Endothelial cell (in vitro differentiated cells): Measurements from ENCODE around the gene CIART. TPM values are rescaled to one million over a fixed set of nuclear protein-coding genes. Genes with fewer than 3 reads are reported as not detected.

ENCODE experiments used
- DNase-seq: peaks from one replicate; pipeline ENCODE4 v3.0.0; 2021; ENCODE audit warnings: low spot score
- H3K27ac Mint-ChIP-seq: one replicate; pipeline ENCODE4 v1.8.0; 2021; ENCODE audit warnings: mixed read lengths, inconsistent platforms; ENCODE audit not compliant: unreplicated experiment
- H3K27me3 Mint-ChIP-seq: one replicate; pipeline ENCODE4 v1.8.0; 2021; ENCODE audit warnings: mild to moderate bottlenecking, moderate library complexity, mixed read lengths, inconsistent platforms; ENCODE audit not compliant: unreplicated experiment
- H3K36me3 Mint-ChIP-seq: one replicate; pipeline ENCODE4 v1.8.0; 2021; ENCODE audit warnings: mild to moderate bottlenecking, low read depth, mixed read lengths, inconsistent platforms; ENCODE audit not compliant: unreplicated experiment
- H3K4me1 Mint-ChIP-seq: one replicate; pipeline ENCODE4 v1.8.0; 2021; ENCODE audit warnings: mild to moderate bottlenecking, mixed read lengths, inconsistent platforms; ENCODE audit not compliant: unreplicated experiment
- H3K4me3 Mint-ChIP-seq: one replicate; pipeline ENCODE4 v1.8.0; 2021; ENCODE audit warnings: mild to moderate bottlenecking, mixed read lengths, inconsistent platforms; ENCODE audit not compliant: unreplicated experiment
- H3K9me3 Mint-ChIP-seq: one replicate; pipeline ENCODE4 v1.8.0; 2021; ENCODE audit warnings: mixed read lengths, inconsistent platforms; ENCODE audit not compliant: unreplicated experiment
- total RNA-seq: library from RNA; stranded (reverse); fragmentation: NEBNext Ultra II Directional; extraction: Animal tissue kit (Norgen Biotek cat#: 25700); gene quantifications from one replicate; pipeline ENCODE4 v1.2.1, GENCODE V29; 2021; ENCODE audit not compliant: unreplicated experiment
- TF ChIP-seq, protein P1 (sequence below): fragments of 200-600 bp; sonication (generic); IDR thresholded peaks from one replicate; pipeline ENCODE4 v1.5.0; 2021; ENCODE audit warnings: antibody characterized with exemption; ENCODE audit not compliant: unreplicated experiment

Gene CIART
- total RNA-seq, 1 donor from 2014 or later = 9.1 TPM

DNA sequence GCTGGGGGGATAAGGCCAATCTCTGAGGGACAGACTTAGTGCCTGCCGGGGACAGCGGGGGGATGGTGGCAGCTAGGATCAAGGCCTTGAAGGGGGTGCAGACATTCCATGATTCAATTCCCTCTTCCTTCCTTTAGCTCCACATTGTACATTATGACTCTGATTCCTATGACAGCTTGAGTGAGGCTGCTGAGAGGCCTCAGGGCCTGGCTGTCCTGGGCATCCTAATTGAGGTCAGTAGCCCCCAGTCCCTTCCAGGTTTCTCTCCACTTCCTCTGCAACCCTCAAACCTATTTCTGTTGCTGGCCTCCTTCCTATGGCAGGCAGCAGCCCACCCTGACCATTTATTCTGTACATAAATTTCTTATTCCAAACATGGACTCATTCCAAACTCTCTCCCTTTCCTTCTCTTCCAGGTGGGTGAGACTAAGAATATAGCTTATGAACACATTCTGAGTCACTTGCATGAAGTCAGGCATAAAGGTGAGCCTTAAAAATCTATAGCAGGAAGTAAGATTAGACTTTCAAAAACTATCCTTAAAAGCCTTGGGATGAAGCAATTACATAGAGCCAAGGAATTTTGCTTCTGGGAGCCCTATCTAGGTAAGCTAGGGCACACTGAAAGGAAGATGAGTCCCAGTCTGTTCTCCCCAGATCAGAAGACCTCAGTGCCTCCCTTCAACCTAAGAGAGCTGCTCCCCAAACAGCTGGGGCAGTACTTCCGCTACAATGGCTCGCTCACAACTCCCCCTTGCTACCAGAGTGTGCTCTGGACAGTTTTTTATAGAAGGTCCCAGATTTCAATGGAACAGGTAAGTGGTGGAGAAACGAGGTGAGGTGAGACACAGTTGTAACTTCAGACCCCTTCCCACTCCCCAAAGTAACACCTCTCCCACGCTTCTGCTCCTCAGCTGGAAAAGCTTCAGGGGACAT, 19.7 kb upstream of the CIART start:
- no peak for DNase-seq
- H3K9me3 Mint-ChIP-seq = no peaks in the 10 kb centered on the region
- peaks cover 11% of the 10 kb centered on the region for H3K27me3 Mint-ChIP-seq
- H3K36me3 Mint-ChIP-seq = peaks cover 38% of the 10 kb centered on the region
- TF ChIP-seq, protein P1, sequence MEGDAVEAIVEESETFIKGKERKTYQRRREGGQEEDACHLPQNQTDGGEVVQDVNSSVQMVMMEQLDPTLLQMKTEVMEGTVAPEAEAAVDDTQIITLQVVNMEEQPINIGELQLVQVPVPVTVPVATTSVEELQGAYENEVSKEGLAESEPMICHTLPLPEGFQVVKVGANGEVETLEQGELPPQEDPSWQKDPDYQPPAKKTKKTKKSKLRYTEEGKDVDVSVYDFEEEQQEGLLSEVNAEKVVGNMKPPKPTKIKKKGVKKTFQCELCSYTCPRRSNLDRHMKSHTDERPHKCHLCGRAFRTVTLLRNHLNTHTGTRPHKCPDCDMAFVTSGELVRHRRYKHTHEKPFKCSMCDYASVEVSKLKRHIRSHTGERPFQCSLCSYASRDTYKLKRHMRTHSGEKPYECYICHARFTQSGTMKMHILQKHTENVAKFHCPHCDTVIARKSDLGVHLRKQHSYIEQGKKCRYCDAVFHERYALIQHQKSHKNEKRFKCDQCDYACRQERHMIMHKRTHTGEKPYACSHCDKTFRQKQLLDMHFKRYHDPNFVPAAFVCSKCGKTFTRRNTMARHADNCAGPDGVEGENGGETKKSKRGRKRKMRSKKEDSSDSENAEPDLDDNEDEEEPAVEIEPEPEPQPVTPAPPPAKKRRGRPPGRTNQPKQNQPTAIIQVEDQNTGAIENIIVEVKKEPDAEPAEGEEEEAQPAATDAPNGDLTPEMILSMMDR = no peak
- peaks cover 80% of the 10 kb centered on the region for H3K4me1 Mint-ChIP-seq
- H3K27ac Mint-ChIP-seq = peak overlapping the region; percentile 70
- H3K4me3 Mint-ChIP-seq = peak overlapping the region; percentile 56

DNA sequence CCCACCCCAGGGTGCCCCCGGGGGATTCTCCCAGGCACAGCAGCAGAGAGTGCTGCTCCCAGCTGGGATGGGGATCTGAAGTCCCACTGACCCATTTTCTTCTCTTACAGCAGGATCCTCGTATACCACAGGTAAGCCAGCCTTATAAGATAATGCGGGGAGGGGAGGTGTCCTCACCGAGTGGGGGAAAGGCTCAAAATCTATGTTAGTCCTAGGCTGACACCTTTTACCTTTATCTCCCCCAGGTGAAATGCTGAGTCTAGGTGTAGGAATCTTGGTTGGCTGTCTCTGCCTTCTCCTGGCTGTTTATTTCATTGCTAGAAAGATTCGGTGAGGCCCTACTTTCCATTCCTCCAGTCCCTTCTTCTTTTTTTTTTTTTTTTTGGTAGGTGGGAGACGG, 18.8 kb upstream of the CIART start:
- TF ChIP-seq, protein P1 = no peak
- peaks cover 15% of the 10 kb centered on the region for H3K27me3 Mint-ChIP-seq
- H3K4me3 Mint-ChIP-seq = no peak overlapping the region
- DNase-seq = no peak
- no peaks in the 10 kb centered on the region for H3K9me3 Mint-ChIP-seq
- H3K36me3 Mint-ChIP-seq = peaks cover 47% of the 10 kb centered on the region
- H3K27ac Mint-ChIP-seq = no peak overlapping the region
- peaks cover 80% of the 10 kb centered on the region for H3K4me1 Mint-ChIP-seq

DNA sequence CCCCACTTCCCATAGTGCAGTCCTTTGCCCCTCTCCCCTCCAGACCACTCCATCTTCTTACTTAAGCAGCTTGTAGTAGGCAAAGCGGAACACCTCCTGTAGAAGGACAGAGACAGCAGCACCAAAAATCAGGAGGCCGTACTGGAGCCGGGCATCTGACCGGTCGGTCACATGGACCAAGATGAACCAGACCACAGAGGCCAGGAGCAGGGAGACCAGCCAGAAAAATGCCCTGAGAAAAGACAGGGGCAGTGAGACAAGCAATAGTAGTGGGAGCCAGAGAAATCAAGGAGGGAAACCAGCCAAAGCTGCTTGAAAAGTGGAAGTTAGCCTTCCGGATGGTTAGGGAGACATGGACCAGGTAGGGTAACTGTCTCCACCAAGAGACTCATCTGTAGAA, 14.5 kb upstream of the CIART start:
- TF ChIP-seq, protein P1 = no peak
- no peak for DNase-seq
- Mint-ChIP-seq H3K27ac (peak overlapping the region; percentile 99), H3K9me3 (no peaks in the 10 kb centered on the region), H3K27me3 (peaks cover 22% of the 10 kb centered on the region), H3K4me1 (peaks cover 77% of the 10 kb centered on the region), H3K4me3 (peak overlapping the region; percentile 99), H3K36me3 (peaks cover 43% of the 10 kb centered on the region)

DNA sequence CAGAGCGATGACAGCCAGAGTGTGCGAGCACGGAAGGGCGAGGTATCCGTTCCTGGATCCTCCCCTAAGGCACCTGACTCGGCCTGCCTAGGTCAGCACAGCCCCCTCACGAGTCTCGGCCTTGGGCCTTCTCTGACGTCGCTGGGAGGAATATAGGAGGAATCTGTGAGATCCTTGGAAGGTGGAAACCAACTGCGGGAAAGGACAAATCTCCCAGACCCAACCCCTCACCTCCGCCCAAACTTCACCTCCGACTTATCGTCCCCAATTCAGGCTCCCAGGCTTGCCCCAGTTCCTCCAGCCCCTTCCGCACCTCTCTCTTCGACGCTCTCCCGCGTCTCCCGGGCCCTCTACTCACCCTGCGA, 14.0 kb upstream of the CIART start:
- Mint-ChIP-seq H3K4me3 (peak overlapping the region; percentile 99), H3K36me3 (peaks cover 43% of the 10 kb centered on the region), H3K27me3 (peaks cover 23% of the 10 kb centered on the region), H3K27ac (peak overlapping the region; percentile 99), H3K4me1 (peaks cover 77% of the 10 kb centered on the region), H3K9me3 (no peaks in the 10 kb centered on the region)
- TF ChIP-seq, protein P1 = no peak
- peak; percentile 41 for DNase-seq
